Bronchial epithelial cell (primary cell): ENCODE measurements around the gene THSD4. TPM values are rescaled to one million over a fixed set of nuclear protein-coding genes. Genes with fewer than 3 reads are reported as not detected.

ENCODE experiments used
- DNase-seq: peaks from one replicate; pipeline ENCODE4 v3.0.0-alpha.2; 2010; ENCODE audit warnings: low read depth
- FAIRE-seq: peaks from 2 replicates; lab custom pipeline; 2011; peaks lifted over from hg19 to GRCh38; lab: Jason Lieb, UNC
- H3K27me3 ChIP-seq: 2 replicates; pipeline ENCODE4 v1.5.1; 2011; ENCODE audit warnings: low read length; ENCODE audit not compliant: control insufficient read depth, insufficient read depth
- H3K36me3 ChIP-seq: 2 replicates; pipeline ENCODE4 v1.5.1; 2011; ENCODE audit warnings: low read length; ENCODE audit not compliant: control insufficient read depth, insufficient read depth
- H3K4me3 ChIP-seq: 2 replicates; pipeline ENCODE4 v1.5.1; 2011; ENCODE audit warnings: mild to moderate bottlenecking, low read depth, low read length, control low read depth
- total RNA-seq: library from RNA; depleted of rRNA; stranded (reverse); fragments of >200 nt; gene quantifications from 2 replicates; pipeline ENCODE4 v1.2.1, GENCODE V29; 2014
- TF ChIP-seq, protein P1 (sequence below): IDR thresholded peaks from 2 replicates; pipeline ENCODE4 v1.5.1; 2011; ENCODE audit warnings: mild to moderate bottlenecking, moderate library complexity, low read length, control low read depth, inconsistent platforms; ENCODE audit not compliant: insufficient read depth, severe bottlenecking

Gene THSD4
- total RNA-seq, 1 donor from 2014 or later, result 14.5 TPM

GRCh38 chr15:71348597-71348996 lies 233.3 kb downstream of the THSD4 start:
- FAIRE-seq, result no peak
- no peaks in the 10 kb centered on the region for H3K36me3 ChIP-seq

DNA sequence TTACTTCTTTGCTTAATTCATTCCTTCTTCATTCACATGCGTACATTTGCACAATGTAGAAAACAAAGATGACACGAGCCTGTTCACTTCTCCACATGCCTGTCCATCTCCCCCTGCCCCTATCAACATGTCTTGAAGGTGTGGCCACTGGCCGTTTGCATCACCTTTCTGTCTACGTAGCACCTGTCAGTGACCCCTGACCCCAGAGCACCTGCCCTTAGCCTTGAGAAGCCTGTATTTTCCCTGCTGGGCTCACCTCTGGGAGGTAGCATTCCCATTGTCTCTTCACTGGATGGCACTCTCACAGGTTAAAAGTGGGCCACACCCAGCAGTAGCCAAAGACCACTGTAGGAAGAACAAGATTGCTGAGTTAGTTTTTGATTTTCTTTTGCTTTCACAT lies 234.1 kb downstream of the THSD4 start:
- FAIRE-seq (no peak), DNase-seq (no peak)
- H3K27me3 ChIP-seq, result no peaks in the 10 kb centered on the region
- no peak overlapping the region for H3K4me3 ChIP-seq
- no peaks in the 10 kb centered on the region for H3K36me3 ChIP-seq
- TF ChIP-seq, protein P1, sequence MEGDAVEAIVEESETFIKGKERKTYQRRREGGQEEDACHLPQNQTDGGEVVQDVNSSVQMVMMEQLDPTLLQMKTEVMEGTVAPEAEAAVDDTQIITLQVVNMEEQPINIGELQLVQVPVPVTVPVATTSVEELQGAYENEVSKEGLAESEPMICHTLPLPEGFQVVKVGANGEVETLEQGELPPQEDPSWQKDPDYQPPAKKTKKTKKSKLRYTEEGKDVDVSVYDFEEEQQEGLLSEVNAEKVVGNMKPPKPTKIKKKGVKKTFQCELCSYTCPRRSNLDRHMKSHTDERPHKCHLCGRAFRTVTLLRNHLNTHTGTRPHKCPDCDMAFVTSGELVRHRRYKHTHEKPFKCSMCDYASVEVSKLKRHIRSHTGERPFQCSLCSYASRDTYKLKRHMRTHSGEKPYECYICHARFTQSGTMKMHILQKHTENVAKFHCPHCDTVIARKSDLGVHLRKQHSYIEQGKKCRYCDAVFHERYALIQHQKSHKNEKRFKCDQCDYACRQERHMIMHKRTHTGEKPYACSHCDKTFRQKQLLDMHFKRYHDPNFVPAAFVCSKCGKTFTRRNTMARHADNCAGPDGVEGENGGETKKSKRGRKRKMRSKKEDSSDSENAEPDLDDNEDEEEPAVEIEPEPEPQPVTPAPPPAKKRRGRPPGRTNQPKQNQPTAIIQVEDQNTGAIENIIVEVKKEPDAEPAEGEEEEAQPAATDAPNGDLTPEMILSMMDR, result no peak

More at GRCh38 chr15:71348597-71348996, 233.3 kb downstream of the THSD4 start:
- DNase-seq, result no peak
- Histone ChIP-seq H3K27me3 (no peaks in the 10 kb centered on the region), H3K4me3 (no peak overlapping the region)
- TF ChIP-seq, protein P1, result no peak

- no peak for FAIRE-seq
- no peak overlapping the region for H3K4me3 ChIP-seq
- H3K27me3 ChIP-seq, result no peaks in the 10 kb centered on the region
- TF ChIP-seq, protein P1, result no peak
- no peak for DNase-seq
- H3K36me3 ChIP-seq, result no peaks in the 10 kb centered on the region
Measured at GRCh38 chr15:71349736-71350526, 234.7 kb downstream of the THSD4 start.

DNA sequence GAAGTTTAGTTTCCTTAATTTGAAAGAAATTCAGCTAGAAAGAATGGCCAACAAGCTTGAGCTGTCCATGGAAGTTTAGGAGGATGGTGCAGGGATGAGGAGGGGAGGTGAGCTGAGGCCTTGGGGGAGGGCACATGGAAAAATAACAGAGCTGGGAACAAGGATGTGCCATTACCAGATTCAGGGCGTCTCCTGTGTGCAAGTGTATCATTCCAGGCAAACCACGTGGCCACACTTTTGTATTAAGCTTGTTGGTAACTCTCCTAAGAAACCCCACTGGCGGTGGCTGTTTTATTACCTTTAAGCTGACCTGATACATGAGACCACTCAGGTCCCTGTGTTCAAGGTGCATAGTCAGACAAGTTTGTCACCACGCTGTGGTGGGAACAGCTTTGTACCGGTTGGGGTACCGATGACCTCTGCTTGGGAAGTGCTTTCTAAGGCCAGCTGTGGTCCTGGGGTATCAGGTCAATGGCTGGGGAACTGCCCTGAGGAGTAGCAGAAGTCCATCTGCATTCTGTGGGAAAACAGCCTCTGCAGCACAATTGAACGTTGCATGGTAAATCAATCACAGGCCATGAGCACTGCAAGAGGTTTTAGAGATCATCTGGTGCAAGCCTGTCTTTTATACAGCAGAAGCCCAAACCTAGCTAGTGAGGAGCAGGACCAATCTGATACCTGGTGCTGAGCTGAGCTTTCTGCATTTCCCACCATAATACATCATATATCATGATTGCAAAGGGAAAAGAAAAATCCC lies 235.5 kb downstream of the THSD4 start:
- Histone ChIP-seq H3K36me3 (no peaks in the 10 kb centered on the region), H3K27me3 (no peaks in the 10 kb centered on the region), H3K4me3 (no peak overlapping the region)
- FAIRE-seq (peak; percentile 13), DNase-seq (no peak)
- TF ChIP-seq, protein P1, result no peak

DNA sequence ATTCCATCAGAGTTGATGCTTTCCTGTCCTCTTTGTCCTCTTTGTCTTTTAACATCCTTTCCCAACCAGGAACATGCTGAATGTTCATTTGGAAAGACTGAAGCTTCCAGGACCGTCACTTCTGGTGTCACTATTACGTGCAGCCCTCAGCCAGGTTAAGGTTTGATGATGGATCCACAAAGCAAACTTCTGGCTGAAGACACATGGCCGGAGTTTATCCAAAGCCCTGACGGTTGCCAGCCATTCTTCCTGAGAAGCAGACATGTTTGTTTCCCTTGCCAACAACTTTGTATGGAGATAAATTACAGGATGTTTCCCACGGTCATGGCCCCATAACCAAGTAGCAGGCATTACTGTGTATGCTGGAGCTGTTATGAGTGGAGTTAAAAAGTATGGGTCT lies 236.9 kb downstream of the THSD4 start:
- DNase-seq (no peak), FAIRE-seq (peak; percentile 70)
- H3K4me3 ChIP-seq, result no peak overlapping the region
- TF ChIP-seq, protein P1, result no peak
- no peaks in the 10 kb centered on the region for H3K27me3 ChIP-seq
- no peaks in the 10 kb centered on the region for H3K36me3 ChIP-seq
